Right renal pelvis (tissue), 4 donors: ENCODE results near the gene ABCG1. TPM values are rescaled to one million over a fixed set of nuclear protein-coding genes. Genes with fewer than 3 reads are reported as not detected.

ENCODE experiments used
- DNase-seq, 4 donors: peaks; one replicate each; pipeline ENCODE4 v3.0.0-alpha.2; 2013; ENCODE audit warnings: low read depth in 4 of 4, low spot score in 3 of 4, missing footprints in 1 of 4
- polyA plus RNA-seq, 4 donors: library from polyadenylated mRNA; unstranded; fragments of 120-200 nt; gene quantifications; one replicate each; pipeline ENCODE4 v1.2.1, GENCODE V29; 2013; ENCODE audit not compliant: insufficient read length in 4 of 4

The ABCG1 gene
- polyA plus RNA-seq, 4 donors, result 8.5 to 11.5 (median 10.3) TPM

GRCh38 chr21:42250422-42251403 is 31.8 kb downstream of the ABCG1 start:
- DNase-seq, result no peak

- no peak for DNase-seq
Observed at GRCh38 chr21:42251654-42252324, 32.8 kb downstream of the ABCG1 start.

GRCh38 chr21:42252325-42252654 is 33.4 kb downstream of the ABCG1 start:
- DNase-seq, result no peak

- no peak for DNase-seq
Observed at GRCh38 chr21:42252778-42253340, 33.9 kb downstream of the ABCG1 start.

- DNase-seq, result no peak
Observed at GRCh38 chr21:42253466-42253865, 34.5 kb downstream of the ABCG1 start.

DNA sequence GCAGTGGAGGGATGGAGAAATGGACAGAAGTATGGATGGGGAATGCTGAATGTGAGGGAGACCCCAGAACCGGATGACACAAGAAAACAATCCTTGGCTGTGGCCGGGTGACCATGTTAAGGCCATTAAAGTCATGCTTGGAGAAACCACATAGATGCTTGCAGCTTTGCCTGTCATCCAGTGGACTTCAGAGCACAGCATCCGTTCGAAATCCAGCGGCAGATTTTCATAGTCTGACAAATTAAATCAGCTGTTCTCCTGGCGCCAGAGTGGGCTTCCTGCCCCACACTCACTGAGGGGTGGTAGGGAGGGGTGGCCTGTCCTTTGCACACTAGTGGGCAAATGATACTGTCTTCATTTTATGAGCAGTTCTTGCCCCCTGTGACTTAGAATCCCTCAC is 35.1 kb downstream of the ABCG1 start:
- DNase-seq, result no peak

DNA sequence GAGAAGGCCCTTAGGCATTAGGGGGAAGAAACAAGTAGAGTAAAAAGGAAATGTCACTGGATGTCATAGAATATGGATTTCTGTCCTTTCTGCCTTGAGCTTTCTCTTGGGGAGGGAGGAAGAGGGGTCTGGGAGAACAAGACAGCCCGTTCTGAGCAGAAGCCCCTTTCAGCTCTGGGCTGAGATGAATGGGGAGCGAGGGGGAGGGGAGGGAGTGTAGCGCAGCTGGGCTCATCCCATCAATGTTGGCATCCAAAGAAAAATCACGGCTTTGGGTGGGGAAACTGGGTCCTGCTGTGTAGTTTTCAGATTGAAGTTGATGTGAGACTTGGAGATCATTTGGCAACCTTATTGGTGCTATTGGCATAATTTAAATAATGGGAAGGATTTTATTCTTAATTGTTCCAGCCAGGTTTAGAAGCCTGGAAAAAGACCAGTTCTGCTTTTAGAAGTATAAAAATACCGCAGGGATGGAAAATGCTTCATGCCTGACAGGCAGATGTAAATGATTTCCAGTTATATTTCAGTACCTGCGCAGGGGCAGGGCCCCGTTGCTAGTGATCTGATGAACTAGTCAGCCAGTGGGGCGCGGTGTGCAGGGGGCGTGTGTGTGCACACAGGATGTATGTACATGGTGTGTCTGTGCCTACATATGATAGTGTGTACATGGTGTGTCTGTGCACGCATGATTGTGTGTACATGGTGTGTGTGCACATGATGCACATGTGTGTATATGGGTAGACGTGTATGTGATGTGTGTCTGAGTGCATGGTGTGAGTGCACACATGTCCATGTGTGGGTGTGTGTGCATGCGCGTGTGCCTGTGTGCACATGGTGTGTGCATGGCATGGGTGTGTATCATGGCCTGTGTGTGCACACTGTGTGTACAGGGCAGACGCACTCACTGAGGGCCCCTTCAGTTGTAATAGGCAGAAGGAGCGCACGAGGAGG is 36.0 kb downstream of the ABCG1 start:
- no peak for DNase-seq

GRCh38 chr21:42255825-42256224 is 36.9 kb downstream of the ABCG1 start:
- DNase-seq, result no peak

GRCh38 chr21:42256316-42256715 is 37.4 kb downstream of the ABCG1 start:
- no peak for DNase-seq

DNA sequence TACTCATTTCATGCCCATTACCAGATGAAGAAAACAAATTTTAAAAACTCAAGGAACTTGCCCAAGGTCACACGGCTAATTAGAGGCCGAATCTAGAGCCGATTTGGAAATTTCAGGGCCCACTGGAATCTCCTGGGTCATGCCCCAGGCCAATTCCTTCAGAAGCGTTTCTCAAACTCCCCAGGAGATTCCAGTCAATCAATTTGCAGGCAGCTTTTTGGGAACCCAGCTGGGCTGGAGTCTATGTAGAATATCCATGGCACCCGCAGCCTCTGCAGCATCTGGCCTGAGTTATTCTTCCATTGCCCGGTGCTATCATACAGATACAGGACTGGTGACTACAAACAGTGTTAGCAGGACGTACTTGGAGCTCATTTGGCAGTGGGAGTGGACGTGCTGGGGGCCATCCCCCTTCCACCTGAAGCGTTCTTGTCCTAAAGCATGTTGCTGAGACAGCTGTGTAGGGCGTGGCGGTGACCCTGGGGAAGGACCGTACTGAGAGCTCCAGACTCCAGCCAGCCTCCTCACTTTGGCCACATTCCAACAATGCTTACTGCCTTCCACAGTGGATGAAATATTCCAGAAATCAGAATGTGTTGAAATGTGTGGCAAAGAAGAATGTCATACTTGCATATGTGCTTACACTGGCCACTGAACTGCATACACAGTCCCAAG is 38.3 kb downstream of the ABCG1 start:
- DNase-seq, result no peak

DNA sequence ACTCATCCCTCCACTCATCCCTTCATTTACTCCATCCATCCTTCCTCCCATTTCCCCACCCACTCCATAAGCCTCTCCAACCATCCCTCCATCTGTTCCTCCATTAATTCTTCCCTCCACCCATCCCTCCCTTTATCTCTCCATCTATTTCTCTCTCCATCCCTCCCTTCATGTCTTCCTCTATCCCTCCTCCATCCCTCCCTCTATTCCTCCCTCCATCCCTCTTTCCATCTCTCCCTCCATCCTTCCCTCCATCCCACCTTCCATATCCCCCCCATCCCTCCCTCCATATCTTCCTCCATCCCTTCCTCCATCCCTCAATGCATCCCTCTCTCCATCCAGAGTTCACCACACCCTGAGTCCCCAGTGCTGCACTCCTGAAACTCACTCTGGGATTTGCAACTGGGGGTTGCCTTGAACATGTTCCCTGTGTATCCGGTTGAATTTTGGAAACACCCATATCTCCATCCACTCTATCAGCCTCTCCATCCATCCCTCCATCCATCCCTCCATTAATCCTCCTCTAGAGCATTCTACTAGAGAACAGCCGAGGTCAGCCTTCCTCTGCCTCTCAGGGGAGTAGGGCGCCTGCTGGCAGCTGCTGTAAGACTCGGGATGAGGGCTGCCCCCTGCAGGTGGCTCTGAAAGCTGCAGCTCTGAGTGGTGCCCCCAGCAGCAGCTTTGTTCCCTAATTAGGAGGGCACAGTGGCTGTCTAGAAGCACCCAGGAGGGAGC is 39.4 kb downstream of the ABCG1 start:
- no peak for DNase-seq

- no peak for DNase-seq
Observed at GRCh38 chr21:42258885-42259407, 40.0 kb downstream of the ABCG1 start.

DNA sequence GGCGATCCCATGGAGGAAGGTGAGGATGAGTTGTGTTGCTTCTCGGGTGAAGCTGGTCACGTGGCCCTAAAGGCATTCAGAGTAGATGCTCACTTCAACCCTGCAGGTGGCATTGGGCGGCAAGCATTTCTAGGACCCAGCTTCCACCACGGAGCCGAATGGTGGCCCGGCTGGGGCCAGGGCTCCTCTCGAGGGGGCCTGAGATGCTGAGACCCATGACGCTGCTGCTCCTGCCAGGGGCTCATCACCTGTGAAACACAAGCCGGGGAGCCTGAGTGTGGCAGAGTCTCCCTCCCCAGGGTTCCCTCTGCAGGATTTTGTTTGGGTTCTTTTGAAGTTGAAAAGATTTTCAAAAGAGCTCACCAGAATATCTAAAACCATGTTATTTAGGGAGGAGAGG is 41.2 kb downstream of the ABCG1 start:
- no peak for DNase-seq

DNA sequence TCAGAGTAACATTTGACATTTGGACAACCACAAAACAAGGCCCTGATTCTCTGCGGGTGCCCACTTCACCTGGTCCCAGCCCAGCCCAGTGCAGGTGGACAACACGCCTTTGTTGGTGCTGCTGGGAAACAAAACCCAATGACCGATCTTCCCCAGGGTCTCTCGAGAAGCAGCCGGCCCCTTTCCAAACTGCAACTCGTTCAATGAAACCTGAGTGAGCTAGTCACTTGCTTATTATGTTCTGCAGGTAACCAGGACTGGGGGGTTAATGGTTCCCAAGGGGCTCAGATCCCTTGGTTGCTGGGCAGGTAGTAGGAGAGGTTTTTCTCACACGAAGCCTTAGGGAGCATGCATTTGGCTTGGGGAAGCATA is 42.9 kb downstream of the ABCG1 start:
- DNase-seq, result no peak

- no peak for DNase-seq
Observed at GRCh38 chr21:42262831-42263231, 43.9 kb downstream of the ABCG1 start.

- no peak for DNase-seq
Observed at GRCh38 chr21:42263591-42264131, 44.7 kb downstream of the ABCG1 start.

- DNase-seq, result no peak
Observed at GRCh38 chr21:42264245-42265195, 45.6 kb downstream of the ABCG1 start.
